Coronary artery (tissue), 2 donors: Measurements from ENCODE around the gene UVRAG.
"Not testable (repeated sequence)": the region's sequence is repeated elsewhere in the genome, so short reads cannot be mapped to it uniquely, and the experiment has no call there.

Experiments used
- DNase-seq: peaks from one replicate; pipeline ENCODE4 v3.0.0-alpha.2; 2017; ENCODE audit warnings: low spot score
- H3K27ac ChIP-seq, 2 donors: fragments of 200-600 bp; sonication (generic); one replicate each; pipeline ENCODE4 v1.5.1; 2016 to 2019
- H3K4me3 ChIP-seq: fragments of 200-600 bp; sonication (generic); 2 replicates; pipeline ENCODE4 v1.5.1; 2016; ENCODE audit warnings: mild to moderate bottlenecking, moderate library complexity
- CTCF ChIP-seq: fragments of 200-600 bp; sonication (generic); IDR thresholded peaks from one replicate; pipeline ENCODE4 v1.5.1; 2019; ENCODE audit warnings: antibody characterized with exemption

The UVRAG gene

GRCh38 chr11:76069001-76069400 lies 254.0 kb downstream of the UVRAG start:
- no peak overlapping the region for H3K27ac ChIP-seq
- H3K4me3 ChIP-seq: no peak overlapping the region
- TF ChIP-seq CTCF: no peak
- no peak for DNase-seq

GRCh38 chr11:76071090-76071489 lies 256.1 kb downstream of the UVRAG start:
- H3K4me3 ChIP-seq: no peak overlapping the region
- H3K27ac ChIP-seq: no peak overlapping the region
- no peak for TF ChIP-seq CTCF
- no peak for DNase-seq

- no peak for TF ChIP-seq CTCF
- Histone ChIP-seq H3K27ac (no peak overlapping the region), H3K4me3 (no peak overlapping the region)
- DNase-seq: no peak
Observed at GRCh38 chr11:76073724-76074123, 258.7 kb downstream of the UVRAG start.

GRCh38 chr11:76074148-76075095 lies 259.4 kb downstream of the UVRAG start:
- no peak for TF ChIP-seq CTCF
- Histone ChIP-seq H3K27ac (peak overlapping the region in 1 of 2 donors; percentile 12), H3K4me3 (no peak overlapping the region)
- no peak for DNase-seq

- H3K27ac ChIP-seq: no peak overlapping the region
Observed at GRCh38 chr11:76075716-76076115, 260.7 kb downstream of the UVRAG start.

GRCh38 chr11:76076253-76076652 lies 261.2 kb downstream of the UVRAG start:
- H3K4me3 ChIP-seq, H3K27ac ChIP-seq, DNase-seq: not testable (repeated sequence)

More at GRCh38 chr11:76075716-76076115, 260.7 kb downstream of the UVRAG start:
- no peak overlapping the region for H3K4me3 ChIP-seq
- no peak for TF ChIP-seq CTCF
- DNase-seq: no peak

- Histone ChIP-seq H3K4me3 (no peak overlapping the region), H3K27ac (no peak overlapping the region)
- no peak for TF ChIP-seq CTCF
- no peak for DNase-seq
Observed at GRCh38 chr11:76076749-76077148, 261.7 kb downstream of the UVRAG start.
